Measurements from ENCODE around the gene WTAP.
"Not testable (repeated sequence)": the region's sequence is repeated elsewhere in the genome, so short reads cannot be mapped to it uniquely, and the experiment has no call there.

Gene WTAP

DNA sequence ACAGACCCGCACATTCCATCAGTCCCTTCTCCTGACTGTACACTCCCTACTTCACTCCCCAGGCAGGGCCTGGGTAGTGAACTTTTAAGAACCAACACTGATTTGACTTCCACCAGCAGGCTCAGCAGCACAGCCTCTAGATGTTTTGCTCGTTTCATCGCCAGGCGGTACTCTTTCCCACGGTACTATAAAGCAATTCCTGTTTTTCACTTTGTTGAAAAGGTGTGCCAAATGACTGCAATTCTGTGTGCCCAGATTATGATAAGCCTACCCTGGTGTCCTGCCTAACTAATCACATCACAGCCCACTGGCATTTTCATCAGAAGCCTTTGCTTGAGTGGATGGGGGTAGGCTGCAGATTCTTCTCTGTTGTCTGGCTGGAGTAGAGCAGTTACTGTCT lies 12.9 kb upstream of the WTAP start:
- Mint-ChIP-seq H3K4me1 (no peaks in the 10 kb centered on the region), H3K9me3 (no peaks in the 10 kb centered on the region), H3K27me3 (no peaks in the 10 kb centered on the region), H3K4me3 (no peak overlapping the region), H3K27ac (no peak overlapping the region), H3K36me3 (peaks cover 8 to 10% of the 10 kb centered on the region in 2 donors)
- ATAC-seq (replicated peaks) (no peak), DNase-seq (no peak)

DNA sequence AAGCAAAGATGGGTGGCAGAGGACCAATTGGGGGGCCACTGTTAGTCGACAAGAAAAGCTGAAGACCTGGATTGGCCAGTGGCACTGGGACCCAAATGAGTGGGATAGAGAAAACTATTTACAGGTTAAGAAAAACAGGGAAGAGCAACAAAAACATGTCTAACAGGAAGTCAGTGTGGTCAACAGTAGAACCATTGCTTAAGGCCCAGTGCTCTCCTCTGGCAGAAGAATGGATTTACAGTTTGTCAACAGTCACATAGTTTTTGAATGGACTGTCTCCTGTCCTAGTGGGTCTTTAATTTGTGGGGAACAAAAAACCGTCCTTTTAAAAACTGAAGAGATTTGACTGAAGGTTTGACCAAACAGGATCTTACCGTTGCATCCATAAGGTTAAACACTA lies 12.1 kb upstream of the WTAP start:
- no peak for ATAC-seq (replicated peaks)
- Mint-ChIP-seq H3K27ac (peak overlapping the region; percentile 6), H3K27me3 (no peaks in the 10 kb centered on the region), H3K4me3 (no peak overlapping the region), H3K9me3 (no peaks in the 10 kb centered on the region), H3K36me3 (peaks cover 8 to 10% of the 10 kb centered on the region in 2 donors), H3K4me1 (no peaks in the 10 kb centered on the region)
- DNase-seq, result no peak

DNA sequence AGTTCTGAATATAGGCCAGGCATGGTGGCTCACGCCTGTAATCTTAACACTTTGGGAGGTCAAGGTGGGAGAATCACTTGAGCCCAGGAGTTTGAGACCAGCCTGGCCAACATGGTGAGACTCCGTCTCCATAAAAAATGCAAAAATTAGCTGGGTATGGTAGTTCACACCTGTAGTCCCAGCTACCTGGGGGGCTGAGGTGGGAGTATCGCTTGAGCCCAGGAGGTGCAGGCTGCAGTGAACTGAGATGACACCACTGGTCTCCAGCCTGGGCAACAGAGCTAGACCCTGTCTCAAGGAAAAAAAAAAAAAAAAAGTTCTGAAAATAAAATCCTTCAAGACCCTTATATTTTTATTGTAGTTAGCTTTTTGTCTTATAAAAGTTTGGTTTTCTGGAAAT lies 11.7 kb upstream of the WTAP start:
- Mint-ChIP-seq H3K4me3 (no peak overlapping the region), H3K36me3 (peaks cover 8 to 10% of the 10 kb centered on the region in 2 donors), H3K9me3 (no peaks in the 10 kb centered on the region), H3K27me3 (no peaks in the 10 kb centered on the region), H3K27ac (no peak overlapping the region), H3K4me1 (no peaks in the 10 kb centered on the region)
- ATAC-seq (replicated peaks) (no peak), DNase-seq (no peak)

DNA sequence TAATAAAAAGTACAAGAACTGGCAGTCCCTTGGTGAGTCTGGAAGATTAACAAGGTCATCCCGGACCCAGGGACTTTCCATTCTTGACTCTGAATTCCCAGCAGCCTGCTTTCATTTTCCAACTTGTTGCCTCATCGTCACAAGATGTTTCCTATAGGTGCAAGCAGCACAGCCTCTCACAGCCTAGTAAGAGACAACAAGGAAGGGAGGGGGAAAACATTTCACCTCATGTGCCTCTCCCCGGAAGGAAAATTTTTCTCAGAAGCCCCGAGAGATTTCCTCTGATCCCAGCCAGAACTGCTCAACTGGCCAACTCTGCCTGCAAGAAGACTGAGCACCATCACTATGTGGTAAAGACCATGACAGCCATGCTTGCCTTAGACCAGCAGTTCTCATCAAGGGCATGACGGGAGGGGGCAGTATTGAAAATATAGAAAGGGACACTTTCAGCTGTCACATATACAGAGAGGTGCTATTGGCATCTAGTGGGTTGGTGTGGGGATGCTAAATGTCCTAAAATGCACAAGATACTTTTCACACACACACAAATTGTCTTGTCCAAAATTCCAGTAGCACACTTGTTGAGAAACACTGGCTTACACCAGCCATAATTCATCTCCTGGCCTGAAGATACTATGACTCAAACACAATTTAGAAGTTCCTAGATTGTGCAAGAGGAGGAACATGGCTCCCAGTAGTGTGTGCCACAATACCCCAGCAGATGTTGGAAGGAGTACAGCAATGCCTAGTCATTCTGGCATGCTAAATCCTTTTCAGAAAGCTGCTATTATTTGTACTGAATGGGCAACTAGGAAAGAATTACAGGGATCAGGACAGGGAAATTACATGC lies 10.8 kb upstream of the WTAP start:
- Mint-ChIP-seq H3K27me3 (no peaks in the 10 kb centered on the region), H3K4me1 (no peaks in the 10 kb centered on the region), H3K36me3 (peaks cover 8 to 10% of the 10 kb centered on the region in 2 donors), H3K27ac (no peak overlapping the region), H3K9me3 (no peaks in the 10 kb centered on the region), H3K4me3 (no peak overlapping the region)
- no peak for DNase-seq
- no peak for ATAC-seq (replicated peaks)

DNA sequence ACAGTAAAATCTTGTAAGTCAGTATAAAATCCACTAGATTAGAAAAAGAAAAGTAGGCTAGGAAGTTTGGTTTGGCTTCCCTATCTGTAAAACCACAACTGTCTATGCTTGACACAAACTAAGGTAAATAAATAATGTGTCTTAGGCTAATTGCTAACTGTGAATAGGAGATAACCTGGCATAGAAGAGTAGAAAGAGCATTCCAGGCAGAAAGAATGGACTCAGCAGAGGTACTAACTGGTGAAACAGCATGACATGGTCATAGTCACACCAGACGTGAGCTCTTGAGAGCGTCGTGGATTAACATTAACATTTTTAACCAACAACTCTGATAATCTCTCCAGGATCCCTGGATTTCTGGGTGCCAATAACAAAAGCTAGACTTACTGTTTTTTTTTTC lies 8.7 kb upstream of the WTAP start:
- H3K4me1 Mint-ChIP-seq, result peaks cover 4 to 8% of the 10 kb centered on the region in 2 donors
- ATAC-seq (replicated peaks) (no peak), DNase-seq (no peak)
- no peak overlapping the region for H3K27ac Mint-ChIP-seq
- H3K4me3 Mint-ChIP-seq, result no peak overlapping the region
- H3K36me3 Mint-ChIP-seq, result peaks cover 10 to 20% of the 10 kb centered on the region in 2 donors
- no peaks in the 10 kb centered on the region for H3K27me3 Mint-ChIP-seq
- no peaks in the 10 kb centered on the region for H3K9me3 Mint-ChIP-seq

DNA sequence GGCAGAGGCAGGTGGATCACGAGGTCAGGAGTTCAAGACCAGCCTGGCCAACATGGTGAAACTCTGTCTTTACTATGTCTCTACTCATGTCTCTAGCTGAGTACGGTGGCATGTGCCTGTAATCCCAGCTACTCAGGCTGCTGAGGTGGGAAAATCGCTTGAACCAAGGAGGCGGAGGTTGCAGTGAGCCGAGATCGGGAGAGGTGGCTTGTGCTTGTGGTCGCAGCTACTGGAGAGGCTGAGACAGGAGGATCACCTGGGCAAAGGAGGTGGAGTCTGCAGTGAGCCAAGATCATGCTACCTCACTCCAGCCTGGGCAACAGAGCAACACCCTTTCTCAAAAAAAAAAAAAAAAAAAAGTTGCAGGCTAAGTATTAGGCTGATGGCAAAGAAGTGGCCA lies 8.0 kb upstream of the WTAP start:
- H3K27me3 Mint-ChIP-seq, result no peaks in the 10 kb centered on the region
- H3K4me3 Mint-ChIP-seq, result no peak overlapping the region
- no peaks in the 10 kb centered on the region for H3K9me3 Mint-ChIP-seq
- H3K4me1 Mint-ChIP-seq, result peaks cover 4 to 8% of the 10 kb centered on the region in 2 donors
- H3K36me3 Mint-ChIP-seq, result peaks cover 10 to 20% of the 10 kb centered on the region in 2 donors
- ATAC-seq (replicated peaks) (no peak), DNase-seq (no peak)
- no peak overlapping the region for H3K27ac Mint-ChIP-seq

DNA sequence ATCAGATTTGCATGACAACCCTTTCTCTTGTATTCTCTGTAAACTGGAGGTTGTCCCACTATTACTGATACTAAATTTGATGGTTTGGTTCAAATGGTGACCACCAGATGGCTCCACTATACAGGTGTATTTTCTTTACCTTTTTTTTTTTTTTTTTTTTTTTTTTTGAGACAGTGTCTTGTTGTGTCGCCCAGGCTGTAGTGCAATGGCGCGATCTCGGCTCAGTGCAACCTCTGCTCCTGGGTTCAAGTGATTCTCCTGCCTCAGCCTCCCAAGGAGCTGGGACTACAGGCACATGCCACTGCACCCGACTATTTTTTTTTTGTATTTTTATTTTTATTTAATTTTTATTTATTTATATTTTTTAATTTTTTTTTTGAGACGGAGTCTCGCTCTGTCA lies 6.6 kb upstream of the WTAP start:
- DNase-seq (no peak), ATAC-seq (replicated peaks) (peak; percentile 48 to 61)
- no peaks in the 10 kb centered on the region for H3K27me3 Mint-ChIP-seq
- no peak overlapping the region for H3K27ac Mint-ChIP-seq
- H3K36me3 Mint-ChIP-seq, result peaks cover 4 to 15% of the 10 kb centered on the region in 2 donors
- no peaks in the 10 kb centered on the region for H3K9me3 Mint-ChIP-seq
- no peak overlapping the region for H3K4me3 Mint-ChIP-seq
- peaks cover 6 to 8% of the 10 kb centered on the region in 2 donors for H3K4me1 Mint-ChIP-seq

DNA sequence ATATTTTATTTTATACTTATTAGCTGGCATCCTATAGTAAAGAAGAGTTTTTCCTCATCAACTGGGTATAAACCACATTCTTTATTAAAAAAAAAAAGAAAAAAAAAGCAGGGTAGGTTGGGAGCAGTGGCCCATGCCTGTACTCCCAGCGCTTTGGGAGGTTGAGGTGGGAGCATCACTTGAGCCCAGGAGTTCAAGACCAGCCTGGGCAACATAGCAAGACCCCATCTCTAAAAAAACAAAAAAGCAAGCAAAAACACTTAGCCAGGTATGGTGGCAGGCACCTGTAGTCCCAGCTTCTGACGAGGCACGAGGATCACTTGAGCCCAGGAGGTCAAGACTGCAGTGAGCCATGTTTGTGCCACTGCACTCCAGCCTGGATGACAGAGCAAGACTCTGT lies 5.3 kb upstream of the WTAP start:
- not testable (repeated sequence) for H3K4me3 Mint-ChIP-seq; H3K27me3 Mint-ChIP-seq; ATAC-seq (replicated peaks); DNase-seq; H3K27ac Mint-ChIP-seq; H3K9me3 Mint-ChIP-seq
- peaks cover 15 to 16% of the 10 kb centered on the region in 2 donors for H3K4me1 Mint-ChIP-seq
- H3K36me3 Mint-ChIP-seq, result peaks cover 5 to 22% of the 10 kb centered on the region in 2 donors

DNA sequence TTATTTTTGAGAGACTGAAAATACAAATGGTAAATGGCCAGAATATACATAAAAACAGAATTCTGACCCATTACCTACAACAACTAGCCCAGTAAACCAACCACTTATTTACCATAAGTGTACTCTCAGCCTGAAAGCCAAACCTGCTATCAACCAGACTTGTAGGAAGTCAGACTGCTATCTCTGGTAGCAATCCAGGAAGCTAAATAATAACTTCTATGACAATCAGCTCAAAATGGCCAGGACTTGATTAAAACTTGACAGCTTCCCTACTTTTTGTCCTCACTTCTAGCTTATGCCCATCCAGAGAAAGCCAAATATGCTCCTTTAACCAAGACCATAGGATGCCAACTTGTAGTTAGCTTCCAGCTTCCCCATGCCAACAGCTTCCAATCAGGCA lies 4.7 kb upstream of the WTAP start:
- peaks cover 7 to 24% of the 10 kb centered on the region in 2 donors for H3K36me3 Mint-ChIP-seq
- no peak for ATAC-seq (replicated peaks)
- H3K9me3 Mint-ChIP-seq, result no peaks in the 10 kb centered on the region
- H3K27ac Mint-ChIP-seq, result no peak overlapping the region
- no peak for DNase-seq
- no peaks in the 10 kb centered on the region for H3K27me3 Mint-ChIP-seq
- no peak overlapping the region for H3K4me3 Mint-ChIP-seq
- peaks cover 16% of the 10 kb centered on the region in 2 donors for H3K4me1 Mint-ChIP-seq

DNA sequence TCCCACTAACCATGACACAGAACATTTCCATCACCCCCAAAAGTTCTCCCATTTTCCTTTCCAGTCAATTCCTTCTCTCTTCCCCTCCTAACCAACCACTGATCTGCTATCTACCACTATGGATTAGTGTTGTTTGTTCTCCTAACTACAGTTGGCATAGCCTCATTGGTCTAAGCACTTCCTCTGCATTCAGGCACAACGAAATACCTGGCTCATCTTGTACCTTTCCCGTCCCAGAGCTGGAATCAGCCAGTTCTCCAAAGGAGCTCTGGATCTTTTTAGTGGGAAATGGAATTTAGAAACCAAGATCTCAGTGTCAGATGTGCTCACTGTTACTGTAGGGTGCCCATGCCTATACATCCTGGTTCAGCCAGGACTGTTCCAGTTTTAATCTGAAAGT lies 4.0 kb upstream of the WTAP start:
- Mint-ChIP-seq H3K36me3 (peaks cover 7 to 24% of the 10 kb centered on the region in 2 donors), H3K27ac (peak overlapping the region; percentile 7), H3K4me1 (peaks cover 16% of the 10 kb centered on the region in 2 donors), H3K4me3 (no peak overlapping the region), H3K9me3 (no peaks in the 10 kb centered on the region), H3K27me3 (no peaks in the 10 kb centered on the region)
- ATAC-seq (replicated peaks) (no peak), DNase-seq (no peak)

DNA sequence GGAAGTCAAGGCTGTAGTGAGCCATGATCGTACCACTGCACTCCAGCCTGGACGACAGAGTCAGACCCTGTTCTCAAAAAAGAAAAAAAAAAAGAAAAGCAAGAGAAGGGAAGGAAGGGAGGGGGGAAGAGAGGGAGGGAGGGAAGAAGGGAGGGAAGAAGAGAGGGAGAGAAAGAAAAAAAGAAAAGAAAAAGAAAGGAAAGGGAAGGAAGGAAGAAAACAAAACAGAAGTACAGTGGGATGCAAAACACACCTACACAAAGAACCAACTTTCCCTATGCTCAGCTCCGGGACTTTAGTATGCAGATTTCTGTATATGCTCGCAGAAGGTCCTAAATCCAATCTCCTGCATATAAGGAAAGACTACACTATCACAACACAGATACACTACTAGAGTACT lies 2.5 kb upstream of the WTAP start:
- no peak for ATAC-seq (replicated peaks)
- Mint-ChIP-seq H3K9me3 (no peaks in the 10 kb centered on the region), H3K4me1 (peaks cover 20 to 29% of the 10 kb centered on the region in 2 donors), H3K27me3 (no peaks in the 10 kb centered on the region), H3K4me3 (no peak overlapping the region), H3K36me3 (peaks cover 2 to 22% of the 10 kb centered on the region in 2 donors), H3K27ac (peak overlapping the region; percentile 37)
- DNase-seq, result no peak

DNA sequence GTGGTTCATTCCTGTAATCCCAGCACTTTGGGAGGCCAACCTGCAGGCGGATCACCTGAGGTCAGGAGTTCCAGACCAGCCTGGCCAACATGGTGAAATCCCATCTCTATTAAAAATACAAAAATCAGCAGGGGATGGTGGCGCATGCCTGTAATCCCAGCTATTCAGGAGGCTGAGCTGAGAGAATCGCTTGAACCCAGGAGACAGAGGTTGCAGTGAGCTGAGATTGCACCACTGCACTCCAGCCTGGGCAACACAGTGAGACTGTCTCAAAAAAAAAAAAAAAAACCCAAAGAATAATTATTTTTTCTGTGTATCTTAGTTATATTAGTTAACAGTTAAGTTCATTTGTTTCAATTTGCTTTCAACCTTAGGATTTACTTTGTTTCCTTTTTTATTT lies 2.1 kb upstream of the WTAP start:
- not testable (repeated sequence) for H3K27ac Mint-ChIP-seq; ATAC-seq (replicated peaks); DNase-seq; H3K27me3 Mint-ChIP-seq; H3K4me3 Mint-ChIP-seq; H3K9me3 Mint-ChIP-seq
- peaks cover 20 to 33% of the 10 kb centered on the region in 2 donors for H3K4me1 Mint-ChIP-seq
- peaks cover 2 to 22% of the 10 kb centered on the region in 2 donors for H3K36me3 Mint-ChIP-seq

DNA sequence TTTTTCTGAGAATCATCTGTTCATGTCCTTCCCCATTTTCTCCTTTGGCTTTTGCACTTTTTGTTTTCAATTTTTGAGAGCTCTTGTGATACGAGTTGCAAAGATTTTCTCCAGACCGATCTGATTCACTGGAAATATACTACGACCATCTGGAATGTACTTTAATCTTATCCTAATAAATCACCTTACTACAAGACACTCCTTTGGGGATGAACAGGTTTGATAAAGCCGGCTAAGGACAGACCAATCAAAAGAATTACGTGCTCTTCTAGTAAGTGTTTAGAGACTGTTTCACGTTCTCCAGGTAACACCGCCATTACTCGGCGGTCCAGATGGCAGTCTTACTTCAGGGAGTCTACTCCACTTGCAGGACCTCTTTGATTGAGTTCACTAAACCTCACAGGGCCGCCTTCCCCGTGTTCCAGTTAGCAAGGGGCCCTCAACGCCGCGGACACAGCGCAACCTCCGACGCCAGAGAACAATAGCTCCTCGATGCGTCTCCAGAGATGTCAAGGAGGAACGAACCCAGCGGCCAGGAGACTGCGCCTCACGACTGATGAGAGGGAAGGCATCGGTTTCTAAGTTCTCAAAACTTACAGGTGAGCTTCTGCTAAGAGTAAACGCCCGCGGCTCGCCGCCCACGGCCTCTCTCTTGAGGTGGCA lies 920 bp upstream of the WTAP start:
- Mint-ChIP-seq H3K4me3 (peak overlapping the region; percentile 96 to 99), H3K9me3 (no peaks in the 10 kb centered on the region), H3K27ac (peak overlapping the region; percentile 100), H3K27me3 (no peaks in the 10 kb centered on the region), H3K36me3 (peaks cover 6 to 26% of the 10 kb centered on the region in 2 donors), H3K4me1 (peaks cover 25 to 45% of the 10 kb centered on the region in 2 donors)
- no peak for DNase-seq
- ATAC-seq (replicated peaks), result no peak

DNA sequence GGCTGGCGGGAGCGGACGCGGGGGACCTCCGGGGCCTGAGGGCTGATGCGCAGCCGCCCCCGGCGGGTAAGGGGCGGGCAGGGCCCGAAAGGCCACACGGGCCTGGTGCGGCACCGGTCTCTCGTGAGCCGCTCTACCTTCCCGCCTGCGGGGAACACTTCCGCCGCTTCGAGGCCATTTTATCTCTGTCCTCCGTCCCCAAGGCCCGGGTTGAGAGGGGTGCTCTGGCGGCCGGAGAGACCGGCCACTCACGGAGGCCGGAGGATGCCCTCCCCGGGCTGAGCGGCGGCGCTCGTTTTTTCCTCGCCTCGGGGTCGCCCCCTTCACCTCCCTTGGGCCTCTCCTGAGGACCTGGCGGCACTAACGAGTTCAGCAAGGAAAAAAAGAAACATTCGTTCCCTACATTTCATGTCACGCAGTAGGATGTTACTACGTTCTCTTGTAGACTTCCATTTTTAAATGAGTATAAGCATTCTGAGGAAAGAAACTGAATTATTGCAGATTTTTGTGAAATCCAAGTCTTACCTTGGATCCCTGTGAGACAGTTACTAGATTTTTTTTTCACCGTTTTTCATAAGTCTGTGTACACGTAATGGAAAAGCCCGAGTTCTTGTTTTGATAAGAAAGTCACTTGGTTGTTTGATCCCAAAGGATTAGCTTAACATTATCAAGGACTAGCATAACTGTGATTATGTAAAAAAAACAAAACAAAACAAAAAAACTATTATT lies 575 bp downstream of the WTAP start:
- Mint-ChIP-seq H3K27ac (peak overlapping the region; percentile 95), H3K4me1 (peaks cover 28 to 45% of the 10 kb centered on the region in 2 donors), H3K9me3 (no peaks in the 10 kb centered on the region), H3K27me3 (no peaks in the 10 kb centered on the region), H3K4me3 (peak overlapping the region; percentile 82 to 99), H3K36me3 (peaks cover 6 to 24% of the 10 kb centered on the region in 2 donors)
- no peak for DNase-seq
- ATAC-seq (replicated peaks), result peak; percentile 50 to 58
